Stimulated activated CD8-positive, alpha-beta memory T cell treated with anti-CD3 and anti-CD28 coated beads, Interleukin-12 subunit alpha, Interleukin-12 subunit beta, amount 100 ng/mL, for 1 hour (primary cell): ENCODE data around the gene SUCLG2.
A peak's percentile ranks its signal among the peaks of the same experiment; 100 is the strongest.

Experiments used
- DNase-seq: peaks from one replicate; pipeline ENCODE4 v3.0.0-alpha.2; 2020; ENCODE audit warnings: low read depth

The SUCLG2 gene

GRCh38 chr3:67654099-67654843 lies at the start of gene SUCLG2:
SUCLG2 (minus strand) TSS chr3:67654612; CDS start chr3:67654586, 26 bp downstream.
- DNase-seq: peak; percentile 69

DNA sequence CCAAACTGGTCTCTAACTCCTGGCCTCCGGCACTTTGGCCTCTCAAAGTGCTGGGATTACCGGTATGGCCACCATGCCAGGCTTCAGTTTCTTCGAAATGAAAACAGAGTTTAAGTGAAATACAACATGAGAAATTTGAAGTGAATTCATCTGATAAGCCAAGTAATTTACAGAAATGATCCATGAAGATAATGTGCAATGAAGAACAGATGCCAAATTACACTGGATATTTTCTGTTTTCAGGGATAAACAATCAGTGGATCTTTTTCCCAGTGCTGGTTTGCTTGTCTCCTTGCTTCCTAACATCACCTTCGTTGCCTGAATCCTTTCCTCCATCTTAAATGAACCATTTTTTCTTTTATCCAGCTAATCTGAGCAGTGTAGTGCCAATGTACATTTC lies 46.2 kb upstream of the SUCLG2 start:
- no peak for DNase-seq

DNA sequence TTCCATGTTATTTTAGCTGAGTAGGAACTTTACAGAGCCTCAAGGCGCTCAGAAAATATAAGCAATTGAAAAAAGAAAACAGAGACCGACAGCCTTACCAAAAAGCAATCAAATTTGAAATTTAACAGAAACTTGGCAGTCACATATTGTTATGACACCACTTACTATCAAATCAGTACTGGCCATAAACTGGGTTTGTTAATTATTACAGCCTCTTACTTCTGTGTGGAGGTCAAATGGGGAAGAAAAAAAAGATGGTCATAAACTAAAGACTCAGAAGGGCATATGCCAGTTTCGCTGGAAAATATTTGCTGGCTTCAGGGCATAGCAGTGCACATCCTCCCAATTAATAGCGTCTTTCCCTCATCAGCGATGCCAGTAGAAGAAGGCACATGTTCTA lies 45.5 kb upstream of the SUCLG2 start:
- no peak for DNase-seq

DNA sequence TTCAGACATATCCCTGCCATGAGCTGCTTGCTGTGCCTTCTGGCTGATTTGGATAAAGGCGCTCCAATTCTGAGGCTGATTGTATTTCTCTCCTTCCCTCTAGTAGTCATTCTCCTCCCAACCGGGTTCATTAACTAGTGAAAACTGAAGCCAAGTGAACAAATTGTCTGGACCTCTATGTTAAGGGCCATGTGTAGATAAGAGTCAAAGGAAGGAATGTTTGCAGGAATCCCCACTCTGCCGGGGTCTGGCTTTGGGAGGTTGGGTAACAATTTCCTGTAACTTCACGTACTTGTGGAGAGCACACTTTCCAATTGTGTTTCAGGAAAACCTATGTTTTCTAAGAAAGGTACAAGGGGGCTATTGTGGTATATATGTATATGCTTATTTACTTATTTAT lies 38.2 kb upstream of the SUCLG2 start:
- no peak for DNase-seq

DNA sequence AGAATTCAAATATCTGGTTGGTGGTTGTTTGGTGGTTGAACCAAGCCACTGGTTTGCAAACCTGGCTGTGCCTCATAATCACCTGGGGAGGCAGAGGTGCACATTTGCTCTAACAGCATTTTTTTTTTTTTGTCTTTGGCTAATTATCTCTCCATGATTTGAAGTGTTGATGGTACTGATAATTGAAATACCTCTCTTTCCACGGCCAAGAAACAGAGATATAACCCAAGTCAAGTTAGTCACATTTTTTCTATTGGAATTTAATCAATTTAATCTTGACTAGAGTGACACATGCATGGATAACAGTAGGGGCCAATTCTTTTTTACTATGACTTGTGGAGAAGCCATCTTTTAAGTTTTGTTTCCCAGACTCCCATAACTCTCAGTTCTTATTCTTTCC lies 37.5 kb upstream of the SUCLG2 start:
- DNase-seq: no peak

- no peak for DNase-seq
Observed at GRCh38 chr3:67691207-67691606, 36.8 kb upstream of the SUCLG2 start.

DNA sequence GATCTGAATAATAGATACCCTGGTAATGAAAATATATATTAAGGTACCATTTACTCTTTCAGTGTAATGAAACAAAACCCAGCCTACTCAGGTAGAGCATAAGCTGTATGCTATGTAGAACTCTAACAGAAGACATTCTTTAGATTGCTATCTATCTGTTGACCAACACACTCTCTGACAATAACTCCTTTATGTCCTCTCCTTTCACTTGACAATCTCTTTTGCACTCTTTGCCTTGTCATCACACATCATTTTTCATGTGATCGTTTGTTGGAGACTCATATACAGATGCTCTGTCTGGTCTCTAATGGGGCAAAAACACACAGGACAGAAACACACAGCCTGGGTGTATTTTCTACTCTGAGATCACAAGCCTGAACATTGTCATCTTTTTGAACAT lies 35.4 kb upstream of the SUCLG2 start:
- DNase-seq: no peak

DNA sequence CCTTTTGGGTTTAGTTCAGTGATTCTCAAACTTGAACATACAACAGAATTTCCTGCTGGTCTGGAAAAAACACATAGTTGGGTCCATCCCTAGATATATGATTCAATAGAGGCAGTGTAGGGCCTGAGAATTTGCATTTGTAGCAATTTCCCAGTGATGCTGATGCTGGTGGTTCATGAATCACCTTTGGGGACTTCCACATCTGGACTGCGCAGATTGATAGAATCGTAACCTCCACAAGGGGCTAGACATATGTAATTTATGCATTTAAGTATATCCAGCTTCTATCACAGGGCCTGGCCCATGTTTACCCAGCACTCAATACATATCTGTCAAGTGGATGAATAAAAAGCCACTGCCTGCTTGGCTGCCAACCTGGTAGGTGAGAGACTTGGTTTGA lies 33.8 kb upstream of the SUCLG2 start:
- no peak for DNase-seq

- DNase-seq: no peak
Observed at GRCh38 chr3:67686069-67686468, 31.7 kb upstream of the SUCLG2 start.

- no peak for DNase-seq
Observed at GRCh38 chr3:67685499-67685898, 31.1 kb upstream of the SUCLG2 start.

DNA sequence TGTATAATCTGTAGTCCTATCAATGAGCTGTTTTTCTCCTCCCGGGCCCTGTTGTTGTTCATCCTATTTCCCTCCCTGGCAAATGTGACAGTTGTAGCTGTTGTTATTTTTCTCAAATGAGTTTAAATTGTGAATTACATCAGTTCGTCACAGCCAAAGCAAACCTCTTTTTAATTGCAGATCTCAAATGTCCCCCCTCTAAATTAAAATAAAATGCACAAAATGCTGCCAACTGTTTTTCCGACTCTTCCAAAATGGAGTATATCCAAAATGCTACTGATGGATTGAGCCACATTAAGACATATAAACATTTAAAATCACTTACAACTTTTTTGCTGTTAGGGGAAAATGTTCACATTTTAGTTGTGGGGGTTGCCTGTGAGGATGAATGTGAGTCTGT lies 29.8 kb upstream of the SUCLG2 start:
- no peak for DNase-seq

DNA sequence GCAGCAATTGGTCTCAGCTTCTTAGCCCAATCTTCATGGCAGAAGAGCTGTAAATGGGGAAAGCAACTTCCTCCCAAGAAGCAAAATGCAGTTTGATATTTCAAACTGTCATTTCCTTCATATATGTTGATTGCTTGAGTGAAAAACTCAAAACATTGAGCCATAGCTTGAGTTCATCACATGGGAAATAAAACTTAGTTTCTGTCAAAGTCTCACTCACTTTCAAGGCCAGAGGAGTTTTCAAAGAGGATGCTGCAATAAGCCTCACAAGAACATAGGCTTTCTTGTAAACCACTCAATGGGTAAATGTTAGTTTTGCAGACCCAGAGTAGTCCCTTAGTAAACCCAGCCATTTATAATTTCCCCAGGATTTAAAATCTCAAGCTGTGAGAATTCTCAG lies 29.1 kb upstream of the SUCLG2 start:
- no peak for DNase-seq

DNA sequence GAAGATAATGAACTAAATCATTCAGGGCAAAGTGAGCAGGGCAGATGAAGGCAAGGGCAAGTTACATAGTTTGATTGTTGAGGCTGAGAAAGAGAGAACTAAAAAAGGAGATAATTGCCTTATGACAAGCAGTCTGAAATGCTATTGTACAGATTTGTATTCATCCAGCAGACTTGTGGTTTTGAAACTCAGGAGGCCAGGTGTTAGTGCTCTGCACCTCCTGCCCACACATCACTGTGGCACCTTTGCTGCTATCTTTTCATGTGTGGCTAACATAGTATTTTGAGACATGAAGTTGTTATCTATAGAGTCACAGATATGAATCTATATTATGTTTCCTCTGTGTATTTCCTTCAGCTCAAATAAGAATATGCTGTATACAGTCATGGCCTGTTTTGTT lies 24.3 kb upstream of the SUCLG2 start:
- no peak for DNase-seq

DNA sequence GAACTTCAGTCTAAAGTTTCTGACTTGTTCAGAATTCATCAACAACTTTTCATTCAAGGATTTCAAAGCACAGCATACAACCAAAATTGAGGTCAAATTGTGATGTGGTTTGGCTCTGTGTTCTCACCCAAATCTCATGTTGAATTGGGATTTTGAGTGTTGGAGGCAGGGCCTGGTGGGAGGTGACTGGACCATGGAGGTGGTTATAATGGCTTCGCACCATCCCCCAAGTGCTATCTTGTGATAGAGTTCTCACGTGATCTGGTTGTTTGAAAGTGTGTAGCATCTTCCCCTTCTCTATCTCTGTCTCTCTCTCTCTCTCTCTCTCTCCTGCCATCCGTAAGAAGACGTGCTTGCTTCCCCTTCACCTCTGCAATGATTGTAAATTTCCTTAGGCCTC lies 19.6 kb upstream of the SUCLG2 start:
- no peak for DNase-seq

DNA sequence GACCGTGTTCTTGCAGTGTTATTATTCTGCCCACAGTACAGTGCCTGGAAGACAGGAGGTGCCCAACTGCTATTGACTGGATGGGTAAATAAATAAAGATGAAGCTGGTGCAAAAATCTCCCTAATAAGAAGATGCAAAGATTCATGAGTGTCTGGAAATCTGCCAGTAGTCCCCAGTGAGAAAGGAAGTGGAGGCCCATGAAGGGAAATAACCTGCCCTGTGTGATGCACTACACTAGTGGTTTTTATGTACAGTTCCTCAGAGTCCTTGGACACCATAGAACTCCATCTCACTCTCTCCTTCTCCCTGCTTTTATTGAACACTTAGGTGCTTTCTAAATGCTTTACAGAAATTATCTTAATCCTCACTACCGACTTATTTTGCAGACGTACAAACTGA lies 8.3 kb upstream of the SUCLG2 start:
- no peak for DNase-seq

DNA sequence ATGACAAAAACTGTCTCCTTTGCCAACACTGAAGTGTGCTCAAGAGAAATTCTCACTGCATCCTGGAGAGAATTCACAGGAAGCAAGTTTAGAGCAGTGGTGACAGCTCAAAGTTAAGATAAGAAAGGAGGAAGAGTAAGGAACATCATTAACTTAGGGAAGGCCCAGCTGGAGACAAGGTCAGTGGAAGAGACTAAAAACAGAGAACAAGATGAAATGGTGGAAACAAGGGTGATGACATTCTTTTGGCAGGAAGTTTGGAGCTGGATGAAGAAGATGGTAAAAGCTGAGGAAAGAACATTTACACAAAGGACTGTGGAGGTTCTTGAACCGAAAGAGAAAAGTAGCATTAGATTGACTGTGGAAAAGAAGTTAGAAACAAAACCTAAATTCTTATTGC lies 6.7 kb upstream of the SUCLG2 start:
- no peak for DNase-seq

DNA sequence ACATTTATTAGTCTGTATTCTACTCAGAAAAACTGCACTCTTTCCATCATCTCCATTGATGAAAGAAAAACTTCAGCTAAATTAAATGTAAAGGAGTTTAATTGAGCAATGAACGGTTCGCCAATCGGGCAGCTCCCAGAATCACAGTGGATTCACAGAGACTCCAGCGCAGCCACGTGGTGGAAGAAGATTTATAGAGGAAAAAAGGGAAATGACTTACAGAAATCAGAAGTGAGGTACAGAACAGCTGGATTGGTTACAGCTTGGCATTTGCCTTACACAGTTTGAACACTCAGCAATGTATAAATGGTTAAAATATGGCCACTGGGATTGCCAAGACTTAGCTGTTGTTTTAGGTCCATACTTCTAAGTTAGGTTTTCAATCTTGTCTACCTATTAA lies 2.8 kb upstream of the SUCLG2 start:
- DNase-seq: no peak

GRCh38 chr3:67656614-67657013 lies 2.2 kb upstream of the SUCLG2 start:
- no peak for DNase-seq

GRCh38 chr3:67655364-67656121 lies 1.1 kb upstream of the SUCLG2 start:
- DNase-seq: peak; percentile 58

GRCh38 chr3:67654844-67655177 lies 399 bp upstream of the SUCLG2 start:
- no peak for DNase-seq

DNA sequence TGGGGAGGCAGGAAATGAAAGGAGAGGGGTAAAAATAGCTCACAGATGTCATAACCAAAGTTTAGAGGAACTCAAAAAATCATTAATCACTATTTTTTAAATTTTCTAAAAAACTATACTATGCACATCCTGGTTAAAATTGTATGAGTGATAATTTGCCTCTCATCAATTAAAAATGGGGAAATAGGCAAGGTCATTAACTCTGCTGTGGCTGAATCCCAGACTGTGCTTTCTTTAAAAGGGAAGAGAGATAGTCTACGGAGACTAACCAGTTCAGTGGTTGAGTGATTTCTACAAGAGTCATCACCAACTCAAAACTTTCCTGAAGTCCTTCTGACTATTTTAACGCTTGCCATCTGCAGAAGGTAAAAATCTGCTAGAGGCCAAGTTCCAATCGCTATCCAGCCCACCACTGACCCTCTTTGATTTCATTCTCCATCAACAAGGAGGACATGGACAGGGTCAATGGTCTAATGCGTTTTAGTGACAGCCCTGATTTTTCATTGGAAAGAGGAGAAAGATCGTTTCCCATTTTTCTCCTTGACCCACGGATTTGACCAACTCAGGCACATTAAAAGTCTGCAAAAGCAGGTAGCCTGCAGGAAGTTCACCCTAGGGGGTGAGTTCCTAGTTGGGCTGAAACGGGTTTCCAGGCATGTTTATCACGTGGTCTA lies 850 bp downstream of the SUCLG2 start:
- DNase-seq: no peak

GRCh38 chr3:67650084-67650483 lies 4.3 kb downstream of the SUCLG2 start:
- no peak for DNase-seq

GRCh38 chr3:67649681-67650080 lies 4.7 kb downstream of the SUCLG2 start:
- DNase-seq: no peak
